Measurements from ENCODE around the gene CHTF18.
A peak's percentile ranks its signal among the peaks of the same experiment; 100 is the strongest.

CHTF18 gene

GRCh38 chr16:802914-803753 lies 14.7 kb downstream of the CHTF18 start:
- no peak for TF ChIP-seq CTCF (IDR thresholded peaks at IDR 0.05; ENCODE audit: insufficient read depth, low read depth, low read length, missing control alignments)
- no peak for DNase-seq (ENCODE audit: low read depth)
- H3K4me3 ChIP-seq (ENCODE audit: low read length): no peak overlapping the region

- H3K4me3 ChIP-seq (ENCODE audit: low read length): no peak overlapping the region
- no peak for TF ChIP-seq CTCF (IDR thresholded peaks at IDR 0.05; ENCODE audit: insufficient read depth, low read depth, low read length, missing control alignments)
- DNase-seq (ENCODE audit: low read depth): no peak
Measured at GRCh38 chr16:803754-804080, 15.3 kb downstream of the CHTF18 start.

GRCh38 chr16:804193-805048 lies 16.0 kb downstream of the CHTF18 start:
- H3K4me3 ChIP-seq (ENCODE audit: low read length): no peak overlapping the region
- TF ChIP-seq CTCF (IDR thresholded peaks at IDR 0.05; ENCODE audit: insufficient read depth, low read depth, low read length, missing control alignments): no peak
- no peak for DNase-seq (ENCODE audit: low read depth)

- no peak overlapping the region for H3K4me3 ChIP-seq (ENCODE audit: low read length)
- DNase-seq (ENCODE audit: low read depth): no peak
- TF ChIP-seq CTCF (IDR thresholded peaks at IDR 0.05; ENCODE audit: insufficient read depth, low read depth, low read length, missing control alignments): no peak
Measured at GRCh38 chr16:805474-805873, 17.1 kb downstream of the CHTF18 start.

- DNase-seq (ENCODE audit: low read depth): peak; percentile 92
- TF ChIP-seq CTCF (IDR thresholded peaks at IDR 0.05; ENCODE audit: insufficient read depth, low read depth, low read length, missing control alignments): no peak
- peak overlapping the region; percentile 83 for H3K4me3 ChIP-seq (ENCODE audit: low read length)
Measured at GRCh38 chr16:807347-808084, 19.1 kb downstream of the CHTF18 start.

GRCh38 chr16:808085-808386 lies 19.6 kb downstream of the CHTF18 start:
- no peak for TF ChIP-seq CTCF (IDR thresholded peaks at IDR 0.05; ENCODE audit: insufficient read depth, low read depth, low read length, missing control alignments)
- peak overlapping the region; percentile 83 for H3K4me3 ChIP-seq (ENCODE audit: low read length)
- DNase-seq (ENCODE audit: low read depth): no peak
